GM12878 (cell line): Measurements from ENCODE around the gene AKR1C1. TPM values are rescaled to one million over a fixed set of nuclear protein-coding genes. Genes with fewer than 3 reads are reported as not detected.

Experiments
- ATAC-seq: fragments of 200-7000 bp; cut with Tn5 transposase; 3 replicates; pipeline ENCODE4 v1.9.1; 2020; ENCODE audit warnings: mild to moderate bottlenecking, moderate library complexity
- BruUV-seq: library from RNA; stranded (reverse); fragments of 400-500 nt; replicated peaks from 2 replicates; lab custom pipeline; 2021; lab: Mats Ljungman, UMichigan
- CTCF ChIA-PET: fragments of 300-600 bp; sonication (Branson Sonifier 250); formaldehyde crosslinking; extraction: SDS; loops from one replicate; lab custom pipeline; 2021; ENCODE audit warnings: inconsistent platforms; lab: Yijun Ruan, JAX
- POLR2A ChIA-PET: fragments of 350-600 bp; formaldehyde crosslinking; extraction: SDS; loops from one replicate; lab custom pipeline; 2021; ENCODE audit warnings: inconsistent platforms; lab: Charles Lee
- RAD21 ChIA-PET: fragments of 300-600 bp; sonication (Branson Sonifier 250); formaldehyde crosslinking; loops from one replicate; lab custom pipeline; 2023; ENCODE audit warnings: antibody characterized with exemption; ENCODE audit not compliant: unreplicated experiment; lab: Charles Lee
- SMC1A ChIA-PET: fragments of 300-600 bp; sonication (Branson Sonifier 250); formaldehyde crosslinking; loops from one replicate; lab custom pipeline; 2023; ENCODE audit not compliant: unreplicated experiment, uncharacterized antibody; lab: Charles Lee
- DNase-seq: peaks from one replicate; pipeline ENCODE4 v3.0.0-alpha.2; 2011; ENCODE audit warnings: low read depth, low spot score
- FAIRE-seq: peaks from 3 replicates; lab custom pipeline; 2011; peaks lifted over from hg19 to GRCh38; lab: Jason Lieb, UNC
- H2AFZ ChIP-seq: 2 replicates; pipeline ENCODE4 v1.6.0; 2011; ENCODE audit warnings: low read depth, low read length, control low read depth; ENCODE audit not compliant: control insufficient read depth
- H3K27ac ChIP-seq: 2 replicates; pipeline ENCODE4 v1.5.1; 2011; ENCODE audit warnings: control low read depth; ENCODE audit not compliant: control insufficient read depth, insufficient read depth
- H3K27me3 ChIP-seq, 2 experiments: replicated peaks in 1 of 2; 2 replicates each; pipeline versions ENCODE4 v1.6.0 to v1.6.1; 2011; ENCODE audit warnings: low read length in 1 of 2; ENCODE audit not compliant: control insufficient read depth in 2 of 2, insufficient read depth in 2 of 2
- H3K36me3 ChIP-seq, 2 experiments: 2 replicates each; pipeline ENCODE4 v1.5.1; 2011; ENCODE audit warnings: low read length in 1 of 2; ENCODE audit not compliant: control insufficient read depth in 2 of 2, insufficient read depth in 2 of 2
- H3K4me1 ChIP-seq: 2 replicates; pipeline ENCODE4 v1.6.1; 2011; ENCODE audit warnings: mild to moderate bottlenecking, low read length, moderate library complexity, mixed read lengths; ENCODE audit not compliant: control insufficient read depth, insufficient read depth
- H3K4me2 ChIP-seq: 2 replicates; pipeline ENCODE4 v1.6.0; 2011; ENCODE audit warnings: control low read depth; ENCODE audit not compliant: control insufficient read depth, insufficient read depth
- H3K4me3 ChIP-seq: fragments of 200-600 bp; sonication (generic); 2 replicates; pipeline ENCODE4 v1.5.1; 2016
- H3K79me2 ChIP-seq: 2 replicates; pipeline ENCODE4 v1.6.0; 2011; ENCODE audit warnings: low read length; ENCODE audit not compliant: control insufficient read depth, insufficient read depth
- H3K9ac ChIP-seq: 2 replicates; pipeline ENCODE4 v1.8.0; 2011; ENCODE audit warnings: low read length, control low read depth, mixed read lengths; ENCODE audit not compliant: control insufficient read depth, insufficient read depth
- H3K9me3 ChIP-seq: replicated peaks from 3 replicates; pipeline ENCODE4 v1.5.1; 2011; ENCODE audit warnings: mild to moderate bottlenecking, low read length; ENCODE audit not compliant: control insufficient read depth, insufficient read depth
- H4K20me1 ChIP-seq: 2 replicates; pipeline ENCODE4 v1.6.0; 2011; ENCODE audit not compliant: control insufficient read depth, insufficient read depth
- CREB1 ChIP-seq: IDR thresholded peaks from 2 replicates; pipeline ENCODE4 v1.6.1; 2012; ENCODE audit warnings: low read depth, mild to moderate bottlenecking, inconsistent platforms
- DPF2 ChIP-seq: fragments of 450-650 bp; IDR thresholded peaks from 2 replicates; pipeline ENCODE4 v1.6.1; 2017; ENCODE audit warnings: mild to moderate bottlenecking
- FOXM1 ChIP-seq: IDR thresholded peaks from 2 replicates; pipeline ENCODE4 v1.6.1; 2012; ENCODE audit warnings: low read depth, mild to moderate bottlenecking, inconsistent platforms, low read length, moderate library complexity
- GABPA ChIP-seq: IDR thresholded peaks from 2 replicates; pipeline ENCODE4 v1.6.1; 2014; ENCODE audit warnings: antibody characterized with exemption, low read depth, mild to moderate bottlenecking, inconsistent platforms
- JUND ChIP-seq: IDR thresholded peaks from 2 replicates; pipeline ENCODE4 v1.6.1; 2012; ENCODE audit warnings: low read depth, mild to moderate bottlenecking, low read length, improper control_type of control experiment, moderate library complexity
- PAX5 ChIP-seq: IDR thresholded peaks from 2 replicates; pipeline ENCODE4 v1.6.1; 2011; ENCODE audit warnings: low read depth, low read length, borderline replicate concordance
- PAX8 ChIP-seq: fragments of 450-650 bp; IDR thresholded peaks from 2 replicates; pipeline ENCODE4 v1.6.1; 2017; ENCODE audit warnings: mild to moderate bottlenecking, moderate library complexity
- TCF3 ChIP-seq: IDR thresholded peaks from 2 replicates; pipeline ENCODE4 v1.6.1; 2012; ENCODE audit warnings: low read depth, mild to moderate bottlenecking, low read length, borderline replicate concordance; ENCODE audit not compliant: insufficient read depth
- WGBS: methylation state at CpG from one replicate; pipeline ENCODE4 v1.1.6; 2016; ENCODE audit warnings: low lambda C conversion rate; ENCODE audit not compliant: insufficient replicate concordance, insufficient coverage; ENCODE audit errors: missing lambda C conversion rate; 5-methylcytosine and 5-hydroxymethylcytosine counted together
- in situ Hi-C: fragments of 300-500 bp; cut with MboI; formaldehyde crosslinking; loops from 9 replicates; pipeline ENCODE4 v1.14.3; 2018; ENCODE audit warnings: mixed read lengths
- intact Hi-C: fragments of 100-400 bp; cut with micrococcal nuclease; formaldehyde crosslinking; loops from one replicate; pipeline ENCODE4 v1.14.2; 2022; ENCODE audit not compliant: unreplicated experiment
- polyA plus RNA-seq, 11 experiments: library from polyadenylated mRNA; depleted of rRNA in 4 of 11; unstranded in 6 of 11; stranded (reverse) in 5 of 11; fragments of >200 nt; fragmentation: Nextera tagmentation in 4 of 11; fragmentation: Illumina TruSeq in 1 of 11; extraction: Ambion mirVana in 4 of 11; extraction: Trizol in 1 of 11; gene quantifications; 1 replicate in 1 of 11; 2 replicates in 10 of 11; pipeline versions ENCODE4 v1.2.1 to v1.2.3, GENCODE V29; 2011 to 2016; ENCODE audit warnings: inconsistent platforms in 2 of 11, missing spikeins in 2 of 11, low read depth in 1 of 11
- total RNA-seq, 4 experiments: library from RNA; depleted of rRNA in 3 of 4; stranded (reverse); fragments of >200 nt in 3 of 4; fragmentation: Illumina TruSeq in 1 of 4; extraction: Trizol in 1 of 4; gene quantifications; 2 replicates each; pipeline versions ENCODE4 v1.2.1 to v1.2.3, GENCODE V29; 2013 to 2021
- TF ChIP-seq, protein P1 (sequence below), 3 experiments: IDR thresholded peaks in 2 of 3; conservative IDR thresholded peaks in 1 of 3; 2 replicates each; pipeline ENCODE4 v1.5.1; 2011; ENCODE audit warnings: low read depth in 3 of 3, low read length in 3 of 3, mild to moderate bottlenecking in 3 of 3, control low read depth in 2 of 3, moderate library complexity in 2 of 3, inconsistent platforms in 1 of 3, mixed read lengths in 1 of 3; ENCODE audit not compliant: control insufficient read depth in 2 of 3, insufficient read depth in 1 of 3; ENCODE audit errors: extremely low read depth in 1 of 3

The AKR1C1 gene
- total and polyA plus RNA-seq, 10 of the 15 experiments (the other 5 are each of a cell fraction or from before 2014, with no cell fraction given) = 0.05 to 1.2 (median 0.35) TPM; not detected in 6

DNA sequence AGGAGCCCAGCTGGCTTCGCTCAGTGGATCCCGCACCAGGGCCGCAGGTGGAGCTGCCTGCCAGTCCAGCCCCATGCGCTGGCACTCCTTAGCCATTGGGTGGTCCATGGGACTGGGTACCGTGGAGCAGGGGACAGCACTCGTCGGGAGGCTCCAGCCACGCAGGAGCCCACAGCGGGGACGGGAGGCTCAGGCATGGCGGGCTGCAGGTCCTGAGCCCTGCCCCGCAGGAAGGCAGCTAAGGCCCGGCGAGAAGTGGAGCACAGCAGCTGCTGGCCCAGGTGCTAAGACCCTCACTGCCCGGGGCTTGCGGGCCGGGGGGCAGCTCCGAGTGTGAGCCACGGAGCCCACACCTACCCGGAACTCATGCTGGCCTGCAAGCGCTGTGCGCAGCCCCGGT lies 25.9 kb upstream of the AKR1C1 start:
- ATAC-seq = no peak
- DNase-seq = no peak
- no peaks in the 10 kb centered on the region for H4K20me1 ChIP-seq
- H3K27ac ChIP-seq = no peak overlapping the region
- H3K9me3 ChIP-seq = no peaks in the 10 kb centered on the region
- FAIRE-seq = no peak
- no TSS peak for BruUV-seq
- 59% methylated on average over 20 of the region's 23 CpGs for WGBS
- ChIA-PET CTCF (no interaction called here), RAD21 (no interaction called here), SMC1A (no interaction called here), POLR2A (no interaction called here)
- H3K27me3 ChIP-seq = 0 out of 4 replicates have a peak, but pooled peaks cover 0 to 3% of the 10 kb centered on the region in 2 experiments
- intact Hi-C loops = no loop called here
- in situ Hi-C loops = no loop called here
- TF ChIP-seq GABPA (no peak), PAX8 (no peak), TCF3 (no peak), FOXM1 (no peak), JUND (no peak), PAX5 (no peak), CREB1 (no peak), DPF2 (no peak)
- TF ChIP-seq, protein P1, sequence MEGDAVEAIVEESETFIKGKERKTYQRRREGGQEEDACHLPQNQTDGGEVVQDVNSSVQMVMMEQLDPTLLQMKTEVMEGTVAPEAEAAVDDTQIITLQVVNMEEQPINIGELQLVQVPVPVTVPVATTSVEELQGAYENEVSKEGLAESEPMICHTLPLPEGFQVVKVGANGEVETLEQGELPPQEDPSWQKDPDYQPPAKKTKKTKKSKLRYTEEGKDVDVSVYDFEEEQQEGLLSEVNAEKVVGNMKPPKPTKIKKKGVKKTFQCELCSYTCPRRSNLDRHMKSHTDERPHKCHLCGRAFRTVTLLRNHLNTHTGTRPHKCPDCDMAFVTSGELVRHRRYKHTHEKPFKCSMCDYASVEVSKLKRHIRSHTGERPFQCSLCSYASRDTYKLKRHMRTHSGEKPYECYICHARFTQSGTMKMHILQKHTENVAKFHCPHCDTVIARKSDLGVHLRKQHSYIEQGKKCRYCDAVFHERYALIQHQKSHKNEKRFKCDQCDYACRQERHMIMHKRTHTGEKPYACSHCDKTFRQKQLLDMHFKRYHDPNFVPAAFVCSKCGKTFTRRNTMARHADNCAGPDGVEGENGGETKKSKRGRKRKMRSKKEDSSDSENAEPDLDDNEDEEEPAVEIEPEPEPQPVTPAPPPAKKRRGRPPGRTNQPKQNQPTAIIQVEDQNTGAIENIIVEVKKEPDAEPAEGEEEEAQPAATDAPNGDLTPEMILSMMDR (IDR thresholded peaks at IDR 0.05 in 2 of 3, conservative IDR thresholded peaks at IDR 0.05 in 1 of 3; ENCODE audit: control insufficient read depth in 2 of 3, extremely low read depth in 1 of 3, insufficient read depth in 1 of 3, low read depth in 3 of 3, low read length in 3 of 3) = no peak
- H2AFZ ChIP-seq = no peak overlapping the region
- H3K4me1 ChIP-seq = no peaks in the 10 kb centered on the region
- no peak overlapping the region for H3K9ac ChIP-seq
- no peak overlapping the region for H3K4me2 ChIP-seq
- H3K4me3 ChIP-seq = no peak overlapping the region
- H3K79me2 ChIP-seq = no peaks in the 10 kb centered on the region
- no peaks in the 10 kb centered on the region for H3K36me3 ChIP-seq
